K562 (cell line): Measurements from ENCODE around the gene S100A4. TPM values are rescaled to one million over a fixed set of nuclear protein-coding genes. Genes with fewer than 3 reads are reported as not detected.
A peak's percentile ranks its signal among the peaks of the same experiment; 100 is the strongest.

ENCODE experiments used
- ATAC-seq: fragments of 200-7000 bp; cut with Tn5 transposase; 3 replicates; pipeline ENCODE4 v1.9.1; 2020; ENCODE audit warnings: moderate library complexity
- Bru-seq: library from RNA; stranded (reverse); fragments of 400-500 nt; gene quantifications from one replicate; lab custom pipeline; 2021; lab: Mats Ljungman, UMichigan
- BruChase-seq, 2 experiments: library from RNA; stranded (reverse); fragments of 400-500 nt; gene quantifications; one replicate each; lab custom pipeline; 2021; lab: Mats Ljungman, UMichigan
- BruUV-seq: library from RNA; stranded (reverse); fragments of 400-500 nt; replicated peaks from 2 replicates; lab custom pipeline; 2021; lab: Mats Ljungman, UMichigan
- CTCF ChIA-PET: fragments of 300-600 bp; formaldehyde crosslinking; extraction: SDS; loops from one replicate; lab custom pipeline; 2021; ENCODE audit warnings: low intra/inter-chr PET ratio; lab: Yijun Ruan, JAX
- POLR2A ChIA-PET: fragments of 300-600, 350-650 bp; sonication (Branson Sonifier 250); formaldehyde crosslinking; extraction: SDS; loops from one replicate; lab custom pipeline; 2021; ENCODE audit warnings: antibody characterized with exemption, inconsistent platforms; lab: Yijun Ruan, JAX
- DNase-seq, 4 experiments: peaks; one replicate each; pipeline versions ENCODE4 v3.0.0 to v3.0.0-alpha.2; 2011 to 2018; ENCODE audit warnings: low spot score in 3 of 4, mixed read lengths in 3 of 4; ENCODE audit errors: extremely low read depth in 1 of 4
- FAIRE-seq: peaks from 2 replicates; lab custom pipeline; 2011; peaks lifted over from hg19 to GRCh38; lab: Jason Lieb, UNC
- H2AFZ ChIP-seq: 2 replicates; pipeline ENCODE4 v1.6.0; 2011; ENCODE audit warnings: low read depth, low read length, control low read depth, inconsistent platforms
- H3K27ac ChIP-seq: fragments of 200-600 bp; 3 replicates; pipeline ENCODE4 v1.8.0; 2011; ENCODE audit warnings: low read depth, mild to moderate bottlenecking, control low read depth, inconsistent platforms, low read length, moderate library complexity, mixed read lengths; ENCODE audit errors: extremely low read depth
- H3K27me3 ChIP-seq, 2 experiments: fragments of 300-600 bp in 1 of 2; 2 replicates in 1 of 2; 3 replicates in 1 of 2; pipeline versions ENCODE4 v1.6.0 to v1.8.0; 2011; ENCODE audit warnings: inconsistent platforms in 2 of 2, low read length in 2 of 2, mild to moderate bottlenecking in 1 of 2, mixed read lengths in 1 of 2, moderate library complexity in 1 of 2; ENCODE audit not compliant: control insufficient read depth in 2 of 2, insufficient read depth in 2 of 2
- H3K36me3 ChIP-seq: fragments of 300-600 bp; 3 replicates; pipeline ENCODE4 v1.8.0; 2011; ENCODE audit warnings: mild to moderate bottlenecking, low read length, inconsistent platforms; ENCODE audit not compliant: control insufficient read depth, insufficient read depth
- H3K4me1 ChIP-seq, 2 experiments: fragments of 200-600 bp in 1 of 2; replicated peaks in 1 of 2; 2 replicates in 1 of 2; 3 replicates in 1 of 2; pipeline versions ENCODE4 v1.5.1 to v1.8.0; 2011; ENCODE audit warnings: inconsistent platforms in 2 of 2, low read length in 2 of 2, mild to moderate bottlenecking in 1 of 2, mixed read lengths in 1 of 2, moderate library complexity in 1 of 2; ENCODE audit not compliant: control insufficient read depth in 2 of 2, insufficient read depth in 2 of 2
- H3K4me2 ChIP-seq: 2 replicates; pipeline ENCODE4 v1.6.1; 2011; ENCODE audit warnings: low read length, control low read depth, inconsistent platforms, mixed read lengths; ENCODE audit not compliant: insufficient read depth
- H3K4me3 ChIP-seq: fragments of 200-600 bp; sonication (generic), shearing (Covaris generic); 2 replicates; pipeline ENCODE4 v1.5.1; 2016; ENCODE audit warnings: control low read depth, inconsistent platforms
- H3K79me2 ChIP-seq: fragments of 200-600 bp; 3 replicates; pipeline ENCODE4 v1.8.0; 2011; ENCODE audit warnings: low read length, inconsistent platforms; ENCODE audit not compliant: control insufficient read depth, insufficient read depth
- H3K9ac ChIP-seq, 2 experiments: 2 replicates each; pipeline versions ENCODE4 v1.6.0 to v1.6.1; 2011; ENCODE audit warnings: low read depth in 2 of 2, low read length in 2 of 2, control low read depth in 1 of 2, inconsistent platforms in 1 of 2, mild to moderate bottlenecking in 1 of 2, mixed read lengths in 1 of 2; ENCODE audit not compliant: insufficient read depth in 1 of 2
- H3K9me1 ChIP-seq: one replicate; pipeline ENCODE4 v1.6.0; 2011; ENCODE audit warnings: inconsistent platforms, mild to moderate bottlenecking, low read length, moderate library complexity; ENCODE audit not compliant: control insufficient read depth, insufficient read depth
- H3K9me3 ChIP-seq: replicated peaks from 2 replicates; pipeline ENCODE4 v1.5.1; 2011; ENCODE audit warnings: low read depth, low read length, inconsistent platforms; ENCODE audit not compliant: control insufficient read depth, insufficient read depth
- H4K20me1 ChIP-seq: replicated peaks from 2 replicates; pipeline ENCODE4 v1.6.1; 2011; ENCODE audit warnings: low read length, inconsistent platforms, mixed read lengths; ENCODE audit not compliant: control insufficient read depth, insufficient read depth
- CBX1 ChIP-seq: sonication (generic); IDR thresholded peaks from 2 replicates; pipeline ENCODE4 v1.6.1; 2016; ENCODE audit warnings: antibody characterized with exemption, low read depth, mild to moderate bottlenecking
- FOXA1 ChIP-seq: fragments of 450-650 bp; IDR thresholded peaks from 2 replicates; pipeline ENCODE4 v1.6.1; 2016; ENCODE audit warnings: mild to moderate bottlenecking, borderline replicate concordance
- HLTF ChIP-seq: fragments of 450-650 bp; IDR thresholded peaks from 2 replicates; pipeline ENCODE4 v1.6.1; 2016
- NCOR1 ChIP-seq: fragments of 450-650 bp; IDR thresholded peaks from 2 replicates; pipeline ENCODE4 v1.6.1; 2016; ENCODE audit warnings: mild to moderate bottlenecking, moderate library complexity
- NR2F6 ChIP-seq: fragments of 450-650 bp; formaldehyde crosslinking; IDR thresholded peaks from 2 replicates; pipeline ENCODE4 v1.4.0; 2020; ENCODE audit warnings: mild to moderate bottlenecking
- PCBP1 ChIP-seq: fragments of 200-400 bp; formaldehyde crosslinking; IDR thresholded peaks from 2 replicates; pipeline ENCODE4 v1.6.1; 2018; ENCODE audit warnings: mild to moderate bottlenecking, low read depth, low read length; ENCODE audit not compliant: poor library complexity, severe bottlenecking
- RBM34 ChIP-seq: fragments of 200-400 bp; formaldehyde crosslinking; IDR thresholded peaks from 2 replicates; pipeline ENCODE4 v1.6.1; 2018; ENCODE audit warnings: low read length, borderline replicate concordance; ENCODE audit not compliant: insufficient read depth
- SUPT5H ChIP-seq: fragments of 450-650 bp; IDR thresholded peaks from 2 replicates; pipeline ENCODE4 v1.6.1; 2016
- U2AF1 ChIP-seq: fragments of 200-400 bp; formaldehyde crosslinking; optimal IDR thresholded peaks from 2 replicates; pipeline ENCODE3; 2017; ENCODE audit warnings: mild to moderate bottlenecking, low read depth, low read length, moderate library complexity
- ZNF165 ChIP-seq: fragments of 250-450 bp; sonication (Bioruptor Pico); IDR thresholded peaks from 2 replicates; pipeline ENCODE4 v1.4.0; 2020; ENCODE audit warnings: borderline replicate concordance
- WGBS: fragments of 100-300 bp; shearing (Covaris generic); methylation state at CpG from one replicate; pipeline ENCODE4 v1.1.6; 2016; ENCODE audit warnings: low coverage, mixed read lengths; ENCODE audit not compliant: insufficient coverage; ENCODE audit errors: missing lambda C conversion rate; 5-methylcytosine and 5-hydroxymethylcytosine counted together
- in situ Hi-C: fragments of 300-500 bp; cut with MboI; formaldehyde crosslinking; loops from 4 replicates; pipeline ENCODE4 v1.15.0; 2018; ENCODE audit warnings: inconsistent platforms, mixed read lengths
- intact Hi-C: fragments of 100-400 bp; cut with micrococcal nuclease; formaldehyde crosslinking; loops from 2 replicates; pipeline ENCODE4 v1.14.2; 2022
- long read RNA-seq, 3 experiments: library from polyadenylated mRNA in 2 of 3; library from RNA in 1 of 3; unstranded in 2 of 3; stranded (forward) in 1 of 3; transcript quantifications; one replicate each; pipeline ENCODE4 v2.0.0, GENCODE V29; 2019 to 2022
- polyA minus RNA-seq, 3 experiments: library from RNA; depleted of rRNA, polyadenylated mRNA; stranded (reverse); fragments of >200 nt; gene quantifications; 2 replicates each; pipeline ENCODE4 v1.2.3, GENCODE V29; 2011
- polyA plus RNA-seq, 8 experiments: library from polyadenylated mRNA; depleted of rRNA in 4 of 8; stranded (reverse) in 5 of 8; unstranded in 3 of 8; fragments of >200 nt; fragmentation: Nextera tagmentation in 2 of 8; fragmentation: Illumina TruSeq in 1 of 8; extraction: Ambion mirVana in 2 of 8; extraction: Trizol in 1 of 8; gene quantifications; 2 replicates each; pipeline versions ENCODE4 v1.2.1 to v1.2.3, GENCODE V29; 2011 to 2014; ENCODE audit warnings: inconsistent platforms in 1 of 8, missing spikeins in 1 of 8
- total RNA-seq, 7 experiments: library from RNA; depleted of rRNA in 6 of 7; stranded (reverse); fragments of >200 nt in 6 of 7; fragmentation: Illumina TruSeq in 2 of 7; extraction: Trizol in 2 of 7; gene quantifications; 2 replicates each; pipeline versions ENCODE4 v1.2.1 to v1.2.3, GENCODE V29; 2011 to 2021; ENCODE audit warnings: low replicate concordance in 1 of 7
- TF ChIP-seq, protein P1 (sequence below): fragments of 250-450 bp; sonication (Bioruptor Pico); IDR thresholded peaks from 2 replicates; pipeline ENCODE4 v1.8.0; 2022; ENCODE audit warnings: inconsistent platforms
- TF ChIP-seq, protein P2 (sequence below), 2 experiments: fragments of 200-800 bp in 1 of 2; sonication (Bioruptor generic) in 1 of 2; sonication (generic) in 1 of 2; formaldehyde crosslinking in 1 of 2; IDR thresholded peaks in 1 of 2; conservative IDR thresholded peaks in 1 of 2; 2 replicates each; pipeline versions ENCODE4 v1.5.0 to v1.6.1; 2016 to 2020; ENCODE audit warnings: missing compliant biosample characterization in 1 of 2, missing genetic modification characterization in 1 of 2, missing genetic modification reagents in 1 of 2

S100A4 gene
- 1.0 TPM in 1 of 2 replicates, not detected in the other for total RNA-seq (2011; cell fraction: chromatin; rRNA removed; ENCODE audit: low replicate concordance)
- 0.67 and 1.4 TPM in 2 replicates for total RNA-seq (2011; cell fraction: nucleolus; rRNA removed)
- total RNA-seq (2011; cell fraction: nucleoplasm; rRNA removed) = 0.66 TPM in 1 of 2 replicates, not detected in the other
- total RNA-seq (2014; rRNA removed) (3.7 and 5.2 TPM in 2 replicates), total RNA-seq (2014; rRNA removed; fragmentation: Illumina TruSeq; extraction: Trizol) (9.5 and 11.3 TPM in 2 replicates), total RNA-seq (2015; rRNA removed; fragmentation: Illumina TruSeq; extraction: Trizol) (11.2 and 11.3 TPM in 2 replicates), total RNA-seq (2021) (5.5 and 8.1 TPM in 2 replicates), polyA plus RNA-seq (2011; rRNA removed) (13.9 and 14.8 TPM in 2 replicates), polyA plus RNA-seq (2014; fragmentation: Illumina TruSeq; extraction: Trizol) (5.6 and 6.9 TPM in 2 replicates), polyA plus RNA-seq (2014; fragmentation: Nextera tagmentation; extraction: Ambion mirVana) (10 to 100 TPM; 20.1 TPM), polyA plus RNA-seq (2014; rRNA removed) (7.2 and 11.3 TPM in 2 replicates), polyA minus RNA-seq (2011; rRNA and poly(A)+ RNA removed) (3.0 and 4.5 TPM in 2 replicates), Bru-seq, nascent RNA (percentile 39 among the genes with signal in this experiment), BruChase-seq, experiment 1, labeled RNA remaining after a 2-hour chase (percentile 32 among the genes with signal in this experiment), BruChase-seq, experiment 2, labeled RNA remaining after a 6-hour chase (percentile 38 among the genes with signal in this experiment)
- 12.8 and 19.3 TPM in 2 replicates for polyA plus RNA-seq (2011; cell fraction: cytosol; rRNA removed)
- 5.9 and 6.8 TPM in 2 replicates for polyA plus RNA-seq (2011; cell fraction: nucleus; rRNA removed)
- 5.1 and 17.9 TPM in 2 replicates for polyA plus RNA-seq (2012)
- polyA minus RNA-seq (2011; cell fraction: cytosol; rRNA and poly(A)+ RNA removed) = 4.6 and 6.6 TPM in 2 replicates
- polyA minus RNA-seq (2011; cell fraction: nucleus; rRNA and poly(A)+ RNA removed) = 2.1 and 2.8 TPM in 2 replicates
- long read RNA-seq, experiment 1, partial matches to known transcripts = 0 of 4 reads
- long read RNA-seq, experiment 1, other reads (novel, unspliced or antisense) = 0 of 4 reads
- long read RNA-seq, experiment 2, transcript S100A4-203 (3 exons, 573 nt) = minor isoform, 5 of 25 reads
- long read RNA-seq, experiment 2, transcript S100A4-206 (2 exons, 755 nt) = major isoform, 10 of 25 reads
- long read RNA-seq, experiment 2, transcript S100A4-204 (3 exons, 600 nt) = minor isoform, 8 of 25 reads
- long read RNA-seq, experiment 2, partial matches to known transcripts = 2 of 25 reads
- long read RNA-seq, experiment 2, other reads (novel, unspliced or antisense) = 0 of 25 reads
- long read RNA-seq, experiment 3, partial matches to known transcripts = 0 of 3 reads
- long read RNA-seq, experiment 3, other reads (novel, unspliced or antisense) = 0 of 3 reads

DNA sequence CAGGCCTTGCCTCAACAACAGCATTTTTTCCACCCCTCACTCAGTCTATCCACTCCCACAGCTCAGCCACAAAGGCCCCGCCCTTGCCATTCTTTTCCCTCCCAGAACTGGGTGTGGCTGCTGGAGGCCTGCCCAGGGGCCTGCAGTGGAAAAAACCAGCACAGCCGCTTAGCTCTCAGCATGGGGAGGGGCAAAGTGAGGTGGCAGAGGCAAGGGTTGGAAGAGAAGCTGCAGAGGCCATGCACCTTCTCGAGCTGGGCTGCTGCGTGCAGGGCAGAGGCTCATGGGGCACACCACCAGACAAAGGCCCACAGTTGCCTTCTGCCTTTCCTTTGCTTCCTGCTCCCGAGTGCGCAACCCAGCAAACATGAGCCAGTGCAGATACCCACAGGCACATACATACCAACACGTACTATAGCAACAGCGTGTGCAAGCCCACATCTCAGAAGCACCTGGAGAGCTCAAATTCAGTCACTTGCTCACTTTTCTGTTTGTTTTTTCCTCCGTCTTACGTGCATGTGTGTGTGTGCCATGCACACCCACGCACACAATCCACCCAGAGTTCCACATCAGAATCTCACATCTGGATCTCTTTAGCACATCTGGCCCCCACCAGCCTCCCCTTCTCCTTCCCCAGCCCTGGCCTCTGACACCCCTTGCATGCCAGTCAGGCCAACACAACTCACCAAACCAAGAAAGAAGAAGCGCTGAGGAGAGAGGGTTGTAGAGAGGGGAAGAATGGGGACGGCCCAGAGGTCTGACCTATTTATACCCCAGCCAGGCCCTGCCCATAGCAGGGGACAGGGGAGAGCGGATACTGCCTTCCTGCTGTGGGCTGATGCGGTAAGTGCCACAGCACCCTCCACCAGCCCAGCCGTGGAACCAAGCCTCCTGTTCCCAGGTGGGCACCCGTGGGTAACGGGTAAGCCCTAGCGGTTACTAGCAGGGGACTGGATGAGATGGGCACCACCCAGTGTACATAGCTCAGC is at the start of gene S100A4:
Gene S100A4 (minus strand): TSS at position 740 of the 989 bp plus-strand sequence. CDS start 1,012 bp downstream, outside the sequence.
- in situ Hi-C loops (no loop called here), intact Hi-C loops (no loop called here)
- ATAC-seq (peak; percentile 94), DNase-seq (peak; percentile 92 to 94 (median 94)), FAIRE-seq (peak; percentile 97)
- ChIA-PET POLR2A (interaction anchor here (0.6 to 1.5 kb wide), 4 partner anchors 8 to 48 kb away, joined by 3 to 5 read pairs (median 4); partner anchors contain the start of gene S100A6), CTCF (interaction anchor here (0.7 kb wide), 1 partner anchor 93 kb away, joined by 4 read pairs; no protein-coding TSS in a partner anchor)
- Histone ChIP-seq H3K4me3 (no peak within 1 kb of the TSS), H3K79me2 (no peaks in the 10 kb centered on the region), H3K27ac (peak within 1 kb of the TSS; percentile 57), H2AFZ (peak within 1 kb of the TSS; percentile 80), H3K9me3 (no peaks in the 10 kb centered on the region), H3K9ac (peak within 1 kb of the TSS; percentile 51 to 81; a peak in 3 of 4 replicates), H3K36me3 (no peaks in the 10 kb centered on the region), H4K20me1 (no peaks in the 10 kb centered on the region), H3K27me3 (no peaks in the 10 kb centered on the region), H3K4me1 (peaks cover 74 to 79% of the 10 kb centered on the region in 2 experiments), H3K4me2 (peak within 1 kb of the TSS; percentile 71), H3K9me1 (no peaks in the 10 kb centered on the region)
- WGBS = 42% methylated on average over 19 of the region's 19 CpGs
- BruUV-seq = no TSS peak
- TF ChIP-seq SUPT5H (no peak), ZNF165 (CRISPR knock-in tag) (no peak), RBM34 (no peak), CBX1 (no peak), NCOR1 (peak; percentile 47), U2AF1 (no peak), FOXA1 (no peak), PCBP1 (no peak), NR2F6 (CRISPR knock-in tag) (no peak), HLTF (no peak)
- TF ChIP-seq, protein P1, sequence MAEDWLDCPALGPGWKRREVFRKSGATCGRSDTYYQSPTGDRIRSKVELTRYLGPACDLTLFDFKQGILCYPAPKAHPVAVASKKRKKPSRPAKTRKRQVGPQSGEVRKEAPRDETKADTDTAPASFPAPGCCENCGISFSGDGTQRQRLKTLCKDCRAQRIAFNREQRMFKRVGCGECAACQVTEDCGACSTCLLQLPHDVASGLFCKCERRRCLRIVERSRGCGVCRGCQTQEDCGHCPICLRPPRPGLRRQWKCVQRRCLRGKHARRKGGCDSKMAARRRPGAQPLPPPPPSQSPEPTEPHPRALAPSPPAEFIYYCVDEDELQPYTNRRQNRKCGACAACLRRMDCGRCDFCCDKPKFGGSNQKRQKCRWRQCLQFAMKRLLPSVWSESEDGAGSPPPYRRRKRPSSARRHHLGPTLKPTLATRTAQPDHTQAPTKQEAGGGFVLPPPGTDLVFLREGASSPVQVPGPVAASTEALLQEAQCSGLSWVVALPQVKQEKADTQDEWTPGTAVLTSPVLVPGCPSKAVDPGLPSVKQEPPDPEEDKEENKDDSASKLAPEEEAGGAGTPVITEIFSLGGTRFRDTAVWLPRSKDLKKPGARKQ (CRISPR knock-in tag) = no peak
- TF ChIP-seq, protein P2, sequence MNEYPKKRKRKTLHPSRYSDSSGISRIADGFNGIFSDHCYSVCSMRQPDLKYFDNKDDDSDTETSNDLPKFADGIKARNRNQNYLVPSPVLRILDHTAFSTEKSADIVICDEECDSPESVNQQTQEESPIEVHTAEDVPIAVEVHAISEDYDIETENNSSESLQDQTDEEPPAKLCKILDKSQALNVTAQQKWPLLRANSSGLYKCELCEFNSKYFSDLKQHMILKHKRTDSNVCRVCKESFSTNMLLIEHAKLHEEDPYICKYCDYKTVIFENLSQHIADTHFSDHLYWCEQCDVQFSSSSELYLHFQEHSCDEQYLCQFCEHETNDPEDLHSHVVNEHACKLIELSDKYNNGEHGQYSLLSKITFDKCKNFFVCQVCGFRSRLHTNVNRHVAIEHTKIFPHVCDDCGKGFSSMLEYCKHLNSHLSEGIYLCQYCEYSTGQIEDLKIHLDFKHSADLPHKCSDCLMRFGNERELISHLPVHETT (CRISPR knock-in tag; conservative IDR thresholded peaks at IDR 0.05 in 1 of 2, IDR thresholded peaks at IDR 0.05 in 1 of 2) = peak in 1 of 2 experiments; percentile 67; a peak in 2 of 4 replicates
